Omental fat pad (tissue), 4 donors: ENCODE data around the gene SLC13A4. TPM values are rescaled to one million over a fixed set of nuclear protein-coding genes. Genes with fewer than 3 reads are reported as not detected.

Experiments
- ATAC-seq: fragments of 150-250 bp; one replicate; pipeline ENCODE4 v1.9.1; 2016; ENCODE audit warnings: mild to moderate bottlenecking, moderate library complexity; ENCODE audit not compliant: low FRiP score
- DNase-seq: peaks from one replicate; pipeline ENCODE4 v3.0.0-alpha.2; 2019; ENCODE audit warnings: low spot score
- total RNA-seq, 4 donors: library from RNA; depleted of rRNA; stranded (reverse); fragments of >200 nt; gene quantifications; one replicate each; pipeline ENCODE4 v1.1.0, GENCODE V29; 2016
- TF ChIP-seq, protein P1 (sequence below), 3 donors: fragments of 450-650 bp; IDR thresholded peaks; one replicate each; pipeline ENCODE4 v1.5.1; 2016 to 2017; ENCODE audit warnings: antibody characterized with exemption in 3 of 3, mild to moderate bottlenecking in 3 of 3, moderate library complexity in 2 of 3

Gene SLC13A4
- total RNA-seq, 4 donors from 2014 or later = 0.09 to 1.4 (median 0.79) TPM; not detected in 1

DNA sequence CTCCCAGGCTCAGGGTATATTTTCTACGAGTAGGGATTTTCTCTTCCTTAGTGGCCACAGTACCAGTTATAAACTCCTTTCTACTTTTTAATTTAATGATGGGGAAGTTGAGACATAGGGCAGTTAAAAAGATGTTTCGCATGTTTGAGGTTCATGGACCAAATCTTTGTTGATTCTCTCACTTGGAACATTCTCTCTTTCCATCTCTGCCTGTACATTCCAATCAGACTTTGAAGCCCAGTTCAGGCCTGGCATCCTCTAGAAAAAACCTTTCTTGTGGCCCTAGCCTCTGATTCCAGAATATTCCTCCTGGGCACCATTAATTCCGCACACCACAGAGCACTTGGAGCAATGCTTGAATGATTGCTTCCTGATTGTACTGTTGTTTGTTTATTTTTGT lies 18.5 kb downstream of the SLC13A4 start:
- DNase-seq = no peak
- ATAC-seq = no peak
- TF ChIP-seq, protein P1, sequence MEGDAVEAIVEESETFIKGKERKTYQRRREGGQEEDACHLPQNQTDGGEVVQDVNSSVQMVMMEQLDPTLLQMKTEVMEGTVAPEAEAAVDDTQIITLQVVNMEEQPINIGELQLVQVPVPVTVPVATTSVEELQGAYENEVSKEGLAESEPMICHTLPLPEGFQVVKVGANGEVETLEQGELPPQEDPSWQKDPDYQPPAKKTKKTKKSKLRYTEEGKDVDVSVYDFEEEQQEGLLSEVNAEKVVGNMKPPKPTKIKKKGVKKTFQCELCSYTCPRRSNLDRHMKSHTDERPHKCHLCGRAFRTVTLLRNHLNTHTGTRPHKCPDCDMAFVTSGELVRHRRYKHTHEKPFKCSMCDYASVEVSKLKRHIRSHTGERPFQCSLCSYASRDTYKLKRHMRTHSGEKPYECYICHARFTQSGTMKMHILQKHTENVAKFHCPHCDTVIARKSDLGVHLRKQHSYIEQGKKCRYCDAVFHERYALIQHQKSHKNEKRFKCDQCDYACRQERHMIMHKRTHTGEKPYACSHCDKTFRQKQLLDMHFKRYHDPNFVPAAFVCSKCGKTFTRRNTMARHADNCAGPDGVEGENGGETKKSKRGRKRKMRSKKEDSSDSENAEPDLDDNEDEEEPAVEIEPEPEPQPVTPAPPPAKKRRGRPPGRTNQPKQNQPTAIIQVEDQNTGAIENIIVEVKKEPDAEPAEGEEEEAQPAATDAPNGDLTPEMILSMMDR (IDR thresholded peaks at IDR 0.05) = no peak

DNA sequence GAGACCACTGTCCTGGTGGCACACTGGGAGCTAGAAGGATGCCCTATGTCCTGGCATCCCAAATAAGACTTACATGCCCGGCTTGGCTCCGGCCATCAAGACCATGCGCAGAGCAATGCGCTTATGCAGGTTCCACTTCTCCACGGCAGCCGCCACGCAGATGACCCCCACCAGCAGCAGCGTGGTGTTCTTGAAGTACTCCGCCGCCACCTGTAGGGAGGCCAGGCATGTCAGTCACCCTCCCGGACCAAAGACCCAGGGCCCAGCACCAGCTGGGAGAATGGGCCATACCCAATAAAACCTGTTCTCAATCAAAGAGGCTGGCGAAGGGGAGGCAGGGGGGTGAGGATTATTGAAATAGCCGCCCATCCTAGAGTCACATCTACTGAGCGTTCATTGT lies 19.9 kb downstream of the SLC13A4 start:
- ATAC-seq (no peak), DNase-seq (no peak)
- TF ChIP-seq, protein P1 (IDR thresholded peaks at IDR 0.05) = no peak

DNA sequence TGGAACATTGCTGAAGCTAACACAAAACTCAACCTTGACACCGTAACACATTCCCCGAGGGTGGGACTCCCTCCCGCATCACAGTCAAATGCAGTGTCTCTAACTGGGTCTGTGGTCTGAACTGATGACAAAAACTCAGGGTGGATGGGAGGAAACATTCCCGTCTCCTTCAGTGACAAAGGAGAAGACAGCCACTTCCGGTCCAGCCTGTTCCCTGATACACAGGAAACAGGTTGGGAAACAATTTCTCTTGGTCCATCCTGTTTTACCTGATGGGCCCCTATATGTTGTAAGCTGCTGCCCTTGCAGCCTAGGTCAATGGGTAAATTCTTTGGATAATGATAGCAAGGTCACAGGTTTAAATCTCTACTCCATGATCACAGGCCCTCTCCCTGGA lies 20.4 kb downstream of the SLC13A4 start:
- TF ChIP-seq, protein P1 (IDR thresholded peaks at IDR 0.05) = no peak
- ATAC-seq (no peak), DNase-seq (no peak)

DNA sequence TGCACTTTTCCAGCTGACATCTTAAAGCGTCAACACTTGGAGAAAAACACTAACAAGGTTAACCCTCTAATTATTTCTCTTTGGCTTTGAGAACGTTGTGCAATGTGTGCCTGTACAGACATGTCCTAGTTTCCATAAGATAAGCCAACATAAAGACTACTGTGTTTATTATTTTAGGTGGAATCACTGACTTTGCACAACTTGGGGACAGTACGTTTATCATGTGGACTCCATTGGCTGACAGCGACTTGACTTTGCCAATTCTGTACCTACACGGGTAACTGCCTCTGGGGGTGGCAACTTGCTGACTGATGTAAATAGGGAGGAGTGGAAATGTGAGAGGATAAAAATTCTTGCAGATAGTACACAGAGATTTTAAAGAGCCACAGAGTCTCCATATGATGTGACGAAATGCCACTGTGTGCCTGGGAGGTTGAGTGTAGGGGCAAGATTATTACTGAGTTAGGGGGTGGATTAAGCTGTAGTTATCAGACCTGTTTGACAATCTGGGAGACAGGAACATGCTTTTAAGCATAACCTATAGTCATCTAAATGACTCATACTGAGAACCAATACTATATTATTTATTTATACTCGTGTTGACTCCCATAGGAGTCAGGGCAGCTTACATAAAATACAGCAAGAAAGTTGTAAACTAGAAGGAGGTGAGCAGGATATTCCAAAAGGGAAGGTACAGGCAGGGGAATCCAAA lies 21.0 kb downstream of the SLC13A4 start:
- ATAC-seq = no peak
- TF ChIP-seq, protein P1 (IDR thresholded peaks at IDR 0.05) = no peak
- DNase-seq = no peak

DNA sequence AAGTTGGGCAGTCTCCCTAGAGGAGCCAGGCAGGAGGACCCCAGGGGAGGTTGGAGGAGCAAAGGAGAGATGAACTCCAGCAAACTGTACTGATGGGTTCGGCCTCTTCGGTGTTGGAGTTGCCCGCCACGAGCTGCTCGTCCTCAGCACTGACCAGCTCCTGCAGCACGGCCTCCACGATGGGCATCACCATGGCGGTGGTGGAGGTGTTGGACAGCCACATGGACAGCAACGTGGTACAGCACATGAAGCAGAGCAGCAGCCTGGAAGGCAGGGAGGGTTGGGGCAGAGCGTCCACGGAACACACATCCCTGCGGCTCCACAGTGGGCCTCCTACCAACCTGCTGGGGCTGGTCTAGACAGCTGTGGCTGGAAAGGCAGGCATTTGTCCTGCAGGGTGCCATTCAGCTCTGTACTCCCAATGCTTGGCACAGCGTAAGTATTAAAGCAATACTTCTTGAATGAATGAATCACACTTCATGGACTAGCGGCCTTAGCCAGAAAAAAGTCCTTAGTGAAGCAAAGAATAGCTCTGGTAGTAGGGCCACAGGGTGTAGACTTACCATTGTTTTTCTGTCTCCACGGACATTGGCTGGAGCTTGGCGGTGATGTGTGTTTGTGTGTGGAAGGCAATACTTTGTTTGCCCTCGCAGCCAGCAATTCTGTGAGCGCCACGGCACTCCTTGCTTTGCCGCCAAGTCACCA lies 21.8 kb downstream of the SLC13A4 start:
- ATAC-seq (no peak), DNase-seq (no peak)
- TF ChIP-seq, protein P1 (IDR thresholded peaks at IDR 0.05) = no peak

DNA sequence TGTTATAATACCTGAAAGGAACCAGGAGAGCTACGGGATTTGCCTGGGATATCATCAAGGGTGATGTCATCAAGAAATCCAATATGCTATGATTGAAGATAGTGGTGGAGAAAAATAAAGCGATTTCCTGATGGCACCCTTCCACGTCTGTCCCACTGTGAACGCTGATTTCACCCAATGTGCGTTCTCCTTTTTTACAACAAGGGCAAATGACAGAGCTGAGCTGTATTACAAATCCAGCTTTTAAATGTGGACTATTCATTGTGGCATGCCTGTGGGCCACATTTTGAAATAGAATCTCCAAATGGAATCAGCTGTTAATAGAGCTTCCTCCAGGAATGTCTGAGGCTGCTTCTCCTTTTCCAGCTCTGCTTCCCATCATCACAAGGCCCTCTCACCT lies 23.3 kb downstream of the SLC13A4 start:
- DNase-seq = no peak
- TF ChIP-seq, protein P1 (IDR thresholded peaks at IDR 0.05) = no peak
- ATAC-seq = no peak

DNA sequence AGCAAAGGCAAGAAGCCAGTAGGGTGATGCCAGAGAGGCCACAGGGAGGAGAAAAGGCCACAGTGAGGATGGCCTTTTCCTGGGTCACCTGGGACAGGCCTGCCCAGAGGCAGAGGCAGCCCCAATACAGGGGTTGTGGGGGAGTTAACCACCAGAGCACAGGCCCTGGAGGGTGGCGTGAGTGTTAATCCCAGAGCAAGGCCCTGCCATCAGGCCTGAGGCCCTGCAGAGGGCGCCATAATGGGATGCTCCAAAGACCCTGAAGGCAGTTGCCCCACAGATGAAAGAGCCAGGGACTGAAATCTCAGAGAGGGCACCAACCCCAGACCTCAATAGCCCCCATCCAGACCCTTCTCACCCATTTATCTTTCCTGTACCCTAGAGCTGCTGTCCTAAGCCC lies 23.9 kb downstream of the SLC13A4 start:
- TF ChIP-seq, protein P1 (IDR thresholded peaks at IDR 0.05) = no peak
- DNase-seq (no peak), ATAC-seq (no peak)
